ENCODE measurements around the gene CAMK2B. TPM values are rescaled to one million over a fixed set of nuclear protein-coding genes. Genes with fewer than 3 reads are reported as not detected.

The CAMK2B gene
- total RNA-seq, 1 experiment from 2014 or later: 0.34 TPM

DNA sequence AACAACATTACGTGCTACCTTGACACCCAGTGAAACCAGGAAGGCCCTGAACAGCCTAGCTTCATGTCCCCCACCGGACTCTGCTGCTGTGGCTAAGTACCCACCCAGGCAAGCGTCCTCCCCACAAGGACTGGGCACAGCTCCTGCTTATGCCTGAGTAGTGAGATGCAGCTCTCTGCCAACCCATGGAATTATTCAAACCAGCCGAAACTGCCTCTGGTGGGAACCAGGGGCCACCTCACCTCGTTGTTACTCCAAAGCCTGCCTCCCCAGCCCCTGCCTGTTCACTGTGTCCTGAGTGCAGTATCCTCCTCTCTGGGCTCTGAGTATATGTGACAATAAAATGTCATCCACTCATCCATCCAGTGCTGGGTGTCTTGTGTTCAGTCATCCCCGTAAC is 52.4 kb downstream of the CAMK2B start:
- Histone ChIP-seq H3K9ac (ENCODE audit: low read length) (no peak overlapping the region), H3K9me2 (ENCODE audit: insufficient read depth) (no peaks in the 10 kb centered on the region), H3K79me2 (ENCODE audit: insufficient read depth, low read length) (no peaks in the 10 kb centered on the region), H4K20me1 (ENCODE audit: insufficient read depth) (no peaks in the 10 kb centered on the region), H3K27ac (ENCODE audit: low read depth, low read length) (no peak overlapping the region), H2AFZ (ENCODE audit: low read depth, low read length, poor library complexity, severe bottlenecking) (no peak overlapping the region), H3K4me1 (ENCODE audit: control insufficient read depth in 1 of 2, insufficient read depth in 2 of 2, low read length in 2 of 2) (no peaks in the 10 kb centered on the region), H3K4me2 (ENCODE audit: low read length) (no peak overlapping the region), H3K9me3 (ENCODE audit: control insufficient read depth in 1 of 2, insufficient read depth in 1 of 2, low read depth in 1 of 2, low read length in 2 of 2) (no peaks in the 10 kb centered on the region), H3K36me3 (ENCODE audit: control insufficient read depth in 1 of 2, insufficient read depth in 2 of 2, low read length in 2 of 2) (no peaks in the 10 kb centered on the region), H3K27me3 (ENCODE audit: insufficient read depth, low read length) (no peaks in the 10 kb centered on the region), H3K4me3 (replicated peaks in 1 of 2; ENCODE audit: low read depth in 1 of 2, low read length in 2 of 2) (no peak overlapping the region)
- intact Hi-C loops (cut with micrococcal nuclease): no loop called here
- CTCF ChIA-PET: no interaction called here
- RAD21 ChIA-PET (ENCODE audit: low non-redundant PET in 1 of 2, low total read pairs in 2 of 2, uncharacterized antibody in 2 of 2, unreplicated experiment in 2 of 2): no interaction called here
- TF ChIP-seq RAD21 (IDR thresholded peaks at IDR 0.05; ENCODE audit: low read depth) (no peak), POLR2AphosphoS5 (IDR thresholded peaks at IDR 0.05; ENCODE audit: low read depth, low read length) (no peak), EZH2 (IDR thresholded peaks at IDR 0.05) (no peak)
- no TSS peak for BruUV-seq (replicated peaks)
- POLR2A ChIA-PET: no interaction called here
- no peak for ATAC-seq
- no peak for DNase-seq (ENCODE audit: low read depth, low spot score)

DNA sequence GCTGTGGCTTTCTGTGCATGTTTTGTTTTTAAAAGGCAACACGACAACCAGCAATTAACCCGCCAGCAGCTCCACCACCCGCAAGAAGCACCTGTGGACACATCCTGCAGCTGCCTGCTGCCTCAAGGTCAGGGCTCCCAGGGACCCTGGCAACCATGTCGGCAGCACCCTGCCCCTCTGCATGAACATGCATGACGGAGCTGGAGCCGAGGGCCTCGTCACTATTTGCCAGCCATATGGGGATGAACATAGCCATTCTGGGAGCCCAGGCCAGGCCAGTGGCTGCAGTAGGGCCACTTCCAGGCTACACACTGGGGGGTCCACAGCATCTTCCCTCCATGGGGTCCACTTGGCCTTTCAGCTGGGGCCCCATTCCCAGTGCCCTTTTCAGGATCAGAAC is 52.9 kb downstream of the CAMK2B start:
- H3K4me1 ChIP-seq (ENCODE audit: control insufficient read depth in 1 of 2, insufficient read depth in 2 of 2, low read length in 2 of 2): no peaks in the 10 kb centered on the region
- no peaks in the 10 kb centered on the region for H3K79me2 ChIP-seq (ENCODE audit: insufficient read depth, low read length)
- H3K27me3 ChIP-seq (ENCODE audit: insufficient read depth, low read length): no peaks in the 10 kb centered on the region
- no peak for ATAC-seq
- H3K4me2 ChIP-seq (ENCODE audit: low read length): no peak overlapping the region
- RAD21 ChIA-PET (ENCODE audit: low non-redundant PET in 1 of 2, low total read pairs in 2 of 2, uncharacterized antibody in 2 of 2, unreplicated experiment in 2 of 2): no interaction called here
- no peaks in the 10 kb centered on the region for H3K9me3 ChIP-seq (ENCODE audit: control insufficient read depth in 1 of 2, insufficient read depth in 1 of 2, low read depth in 1 of 2, low read length in 2 of 2)
- H3K9ac ChIP-seq (ENCODE audit: low read length): no peak overlapping the region
- no peak for DNase-seq (ENCODE audit: low read depth, low spot score)
- CTCF ChIA-PET: no interaction called here
- no peaks in the 10 kb centered on the region for H4K20me1 ChIP-seq (ENCODE audit: insufficient read depth)
- H3K9me2 ChIP-seq (ENCODE audit: insufficient read depth): no peaks in the 10 kb centered on the region
- POLR2A ChIA-PET: no interaction called here
- intact Hi-C loops (cut with micrococcal nuclease): no loop called here
- TF ChIP-seq, protein P1, sequence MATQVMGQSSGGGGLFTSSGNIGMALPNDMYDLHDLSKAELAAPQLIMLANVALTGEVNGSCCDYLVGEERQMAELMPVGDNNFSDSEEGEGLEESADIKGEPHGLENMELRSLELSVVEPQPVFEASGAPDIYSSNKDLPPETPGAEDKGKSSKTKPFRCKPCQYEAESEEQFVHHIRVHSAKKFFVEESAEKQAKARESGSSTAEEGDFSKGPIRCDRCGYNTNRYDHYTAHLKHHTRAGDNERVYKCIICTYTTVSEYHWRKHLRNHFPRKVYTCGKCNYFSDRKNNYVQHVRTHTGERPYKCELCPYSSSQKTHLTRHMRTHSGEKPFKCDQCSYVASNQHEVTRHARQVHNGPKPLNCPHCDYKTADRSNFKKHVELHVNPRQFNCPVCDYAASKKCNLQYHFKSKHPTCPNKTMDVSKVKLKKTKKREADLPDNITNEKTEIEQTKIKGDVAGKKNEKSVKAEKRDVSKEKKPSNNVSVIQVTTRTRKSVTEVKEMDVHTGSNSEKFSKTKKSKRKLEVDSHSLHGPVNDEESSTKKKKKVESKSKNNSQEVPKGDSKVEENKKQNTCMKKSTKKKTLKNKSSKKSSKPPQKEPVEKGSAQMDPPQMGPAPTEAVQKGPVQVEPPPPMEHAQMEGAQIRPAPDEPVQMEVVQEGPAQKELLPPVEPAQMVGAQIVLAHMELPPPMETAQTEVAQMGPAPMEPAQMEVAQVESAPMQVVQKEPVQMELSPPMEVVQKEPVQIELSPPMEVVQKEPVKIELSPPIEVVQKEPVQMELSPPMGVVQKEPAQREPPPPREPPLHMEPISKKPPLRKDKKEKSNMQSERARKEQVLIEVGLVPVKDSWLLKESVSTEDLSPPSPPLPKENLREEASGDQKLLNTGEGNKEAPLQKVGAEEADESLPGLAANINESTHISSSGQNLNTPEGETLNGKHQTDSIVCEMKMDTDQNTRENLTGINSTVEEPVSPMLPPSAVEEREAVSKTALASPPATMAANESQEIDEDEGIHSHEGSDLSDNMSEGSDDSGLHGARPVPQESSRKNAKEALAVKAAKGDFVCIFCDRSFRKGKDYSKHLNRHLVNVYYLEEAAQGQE (IDR thresholded peaks at IDR 0.05; ENCODE audit: low read depth): no peak
- no peak for TF ChIP-seq EZH2 (IDR thresholded peaks at IDR 0.05)
- no peak for TF ChIP-seq EZH2phosphoT487 (IDR thresholded peaks at IDR 0.05; ENCODE audit: borderline replicate concordance)
- no peak for TF ChIP-seq FOSL1 (IDR thresholded peaks at IDR 0.05; ENCODE audit: low read depth)
- TF ChIP-seq CEBPB (IDR thresholded peaks at IDR 0.05; ENCODE audit: low read depth): no peak
- no peak for TF ChIP-seq TCF7L2 (IDR thresholded peaks at IDR 0.05; ENCODE audit: borderline replicate concordance, extremely low read depth, insufficient read depth, insufficient read length)
- TF ChIP-seq POLR2AphosphoS5 (IDR thresholded peaks at IDR 0.05; ENCODE audit: low read depth, low read length): no peak
- no peak for TF ChIP-seq SIN3A (IDR thresholded peaks at IDR 0.05; ENCODE audit: low read depth)
- TF ChIP-seq SP1 (IDR thresholded peaks at IDR 0.05; ENCODE audit: low read depth): no peak
- TF ChIP-seq, protein P2, sequence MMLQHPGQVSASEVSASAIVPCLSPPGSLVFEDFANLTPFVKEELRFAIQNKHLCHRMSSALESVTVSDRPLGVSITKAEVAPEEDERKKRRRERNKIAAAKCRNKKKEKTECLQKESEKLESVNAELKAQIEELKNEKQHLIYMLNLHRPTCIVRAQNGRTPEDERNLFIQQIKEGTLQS (IDR thresholded peaks at IDR 0.05): no peak
- TF ChIP-seq, protein P3, sequence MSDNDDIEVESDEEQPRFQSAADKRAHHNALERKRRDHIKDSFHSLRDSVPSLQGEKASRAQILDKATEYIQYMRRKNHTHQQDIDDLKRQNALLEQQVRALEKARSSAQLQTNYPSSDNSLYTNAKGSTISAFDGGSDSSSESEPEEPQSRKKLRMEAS (IDR thresholded peaks at IDR 0.05): no peak
- no peak overlapping the region for H3K27ac ChIP-seq (ENCODE audit: low read depth, low read length)
- H3K4me3 ChIP-seq (replicated peaks in 1 of 2; ENCODE audit: low read depth in 1 of 2, low read length in 2 of 2): no peak overlapping the region
- no TSS peak for BruUV-seq (replicated peaks)
- no peak overlapping the region for H2AFZ ChIP-seq (ENCODE audit: low read depth, low read length, poor library complexity, severe bottlenecking)
- H3K36me3 ChIP-seq (ENCODE audit: control insufficient read depth in 1 of 2, insufficient read depth in 2 of 2, low read length in 2 of 2): no peaks in the 10 kb centered on the region
